HG03280 (cell line): ENCODE results near the gene ATG4B.
A peak's percentile ranks its signal among the peaks of the same experiment; 100 is the strongest.
"Not testable (repeated sequence)": the region's sequence is repeated elsewhere in the genome, so short reads cannot be mapped to it uniquely, and the experiment has no call there.

ENCODE experiments used
- ATAC-seq: cut with Tn5 transposase; IDR thresholded peaks from one replicate; pipeline ENCODE4 v1.9.1; 2021; ENCODE audit warnings: mild to moderate bottlenecking, moderate library complexity; ENCODE audit not compliant: unreplicated experiment

Gene ATG4B

DNA sequence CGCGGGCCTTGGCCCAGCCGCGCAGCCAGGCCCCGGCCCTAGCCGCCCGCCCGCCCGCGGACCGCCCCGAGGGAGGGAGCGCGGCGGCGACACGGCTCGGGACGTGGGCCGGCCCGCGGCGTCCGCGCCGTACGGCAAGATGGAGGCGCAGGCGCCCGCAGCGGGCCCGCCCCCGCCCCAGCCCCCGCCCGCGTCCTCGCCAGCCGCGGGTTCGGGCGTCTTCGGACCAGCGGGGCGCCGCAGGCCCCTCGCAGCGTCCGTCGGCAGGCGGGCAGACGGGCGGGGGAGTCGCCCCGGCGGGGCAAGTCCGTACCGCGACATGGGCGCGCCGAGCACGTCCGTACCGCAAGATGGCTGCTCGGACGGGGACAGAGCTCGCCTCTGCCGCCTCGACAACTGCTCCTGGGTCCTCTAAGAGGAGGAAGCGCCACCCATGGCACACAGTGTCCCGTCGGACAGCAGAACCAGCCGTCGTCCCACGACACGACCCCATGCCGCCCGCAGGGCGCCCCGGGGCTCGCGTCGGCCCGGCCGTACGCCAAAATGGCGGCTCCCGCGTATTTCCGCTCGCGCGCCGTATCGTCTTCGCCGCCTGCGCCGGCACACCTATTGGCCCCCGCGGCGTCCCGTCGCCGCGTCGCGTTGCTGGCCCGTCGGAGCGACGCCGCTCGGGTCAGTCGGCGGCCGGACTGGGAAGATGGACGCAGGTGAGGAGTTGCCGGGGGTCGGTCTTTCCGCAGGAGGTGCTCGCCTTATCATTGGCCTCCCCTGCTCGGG lies at the start of gene ATG4B, which contains the start of gene THAP4:
ATG4B (plus strand) TSS at position 676 of the 777 bp plus-strand sequence; CDS start at position 698, 22 bp downstream.
THAP4 (minus strand) TSS at position 141 of the 777 bp plus-strand sequence. CDS start 141 bp downstream, outside the sequence.
- ATAC-seq: peak; percentile 64

DNA sequence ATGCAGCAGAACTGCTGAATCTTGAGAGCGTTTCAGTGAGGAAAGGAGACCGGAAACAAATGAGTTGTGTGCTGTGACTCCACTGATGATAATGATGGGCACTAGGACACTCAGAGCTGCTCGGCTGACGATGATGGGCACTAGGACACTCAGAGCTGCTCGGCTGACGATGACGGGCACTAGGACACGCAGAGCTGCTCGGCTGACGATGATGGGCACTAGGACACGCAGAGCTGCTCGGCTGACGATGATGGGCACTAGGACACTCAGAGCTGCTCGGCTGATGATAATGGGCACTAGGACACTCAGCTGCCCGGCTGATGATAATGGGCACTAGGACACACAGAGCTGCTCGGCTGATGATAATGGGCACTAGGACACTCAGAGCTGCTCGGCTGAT lies 47.6 kb upstream of the ATG4B start:
- not testable (repeated sequence) for ATAC-seq

DNA sequence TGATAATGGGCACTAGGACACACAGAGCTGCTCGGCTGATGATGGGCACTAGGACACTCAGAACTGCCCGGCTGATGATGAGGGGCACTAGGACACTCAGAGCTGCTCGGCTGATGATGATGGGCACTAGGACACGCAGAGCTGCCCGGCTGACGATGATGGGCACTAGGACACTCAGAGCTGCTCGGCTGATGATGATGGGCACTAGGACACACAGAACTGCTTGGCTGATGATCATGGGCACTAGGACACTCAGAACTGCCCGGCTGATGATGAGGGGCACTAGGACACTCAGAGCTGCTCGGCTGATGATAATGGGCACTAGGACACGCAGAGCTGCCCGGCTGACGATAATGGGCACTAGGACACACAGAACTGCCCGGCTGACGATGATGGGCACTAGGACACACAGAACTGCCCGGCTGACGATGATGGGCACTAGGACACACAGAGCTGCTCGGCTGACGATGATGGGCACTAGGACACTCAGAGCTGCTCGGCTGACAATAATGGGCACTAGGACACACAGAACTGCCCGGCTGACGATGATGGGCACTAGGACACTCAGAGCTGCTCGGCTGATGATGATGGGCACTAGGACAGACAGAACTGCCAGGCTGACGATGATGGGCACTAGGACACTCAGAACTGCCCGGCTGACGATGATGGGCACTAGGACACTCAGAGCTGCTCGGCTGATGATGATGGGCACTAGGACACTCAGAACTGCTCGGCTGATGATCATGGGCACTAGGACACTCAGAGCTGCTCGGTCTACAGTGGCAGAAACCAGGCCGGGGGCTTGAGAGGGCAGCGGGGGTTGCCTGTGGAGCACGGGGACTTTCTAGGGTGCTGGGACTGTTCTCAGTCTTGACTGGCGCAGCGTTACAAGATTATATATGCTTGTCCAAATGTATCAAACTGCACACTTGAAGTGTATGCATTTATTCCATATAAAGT lies 46.7 kb upstream of the ATG4B start:
- ATAC-seq: not testable (repeated sequence)

DNA sequence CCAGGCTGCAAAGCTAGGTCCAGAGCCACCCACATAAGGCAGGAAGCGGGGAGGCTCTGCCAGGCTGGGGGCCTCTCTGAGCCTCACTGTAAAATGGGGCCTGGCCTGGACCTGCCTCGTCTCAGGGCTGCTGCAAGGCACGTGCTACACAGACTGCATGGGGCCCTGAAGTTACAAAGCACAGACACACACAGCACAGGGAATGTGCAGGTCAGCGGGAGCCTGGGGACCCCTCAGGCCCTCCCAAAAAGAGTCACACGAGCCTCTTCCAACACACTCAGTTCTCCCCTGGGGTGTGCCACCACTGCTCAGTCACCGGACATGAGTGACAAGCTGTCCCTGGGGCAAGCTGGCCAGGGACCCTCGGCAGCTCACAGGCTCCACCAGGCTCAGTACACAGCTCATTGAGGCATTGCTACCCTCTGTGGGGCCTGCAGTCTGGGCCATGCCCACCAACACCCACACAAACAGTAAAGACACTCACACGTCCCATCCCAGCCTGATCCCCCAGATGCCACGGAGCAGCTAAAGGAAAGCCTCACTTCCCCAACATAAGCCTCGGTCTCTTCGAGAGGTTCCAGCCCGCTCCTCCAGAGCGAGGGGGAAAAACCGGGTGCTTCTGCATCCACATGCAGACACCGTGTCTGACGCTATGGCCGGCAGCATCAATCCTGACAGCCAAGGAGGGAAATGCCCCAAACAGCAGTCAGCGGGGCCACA lies 45.2 kb upstream of the ATG4B start:
- no peak for ATAC-seq

DNA sequence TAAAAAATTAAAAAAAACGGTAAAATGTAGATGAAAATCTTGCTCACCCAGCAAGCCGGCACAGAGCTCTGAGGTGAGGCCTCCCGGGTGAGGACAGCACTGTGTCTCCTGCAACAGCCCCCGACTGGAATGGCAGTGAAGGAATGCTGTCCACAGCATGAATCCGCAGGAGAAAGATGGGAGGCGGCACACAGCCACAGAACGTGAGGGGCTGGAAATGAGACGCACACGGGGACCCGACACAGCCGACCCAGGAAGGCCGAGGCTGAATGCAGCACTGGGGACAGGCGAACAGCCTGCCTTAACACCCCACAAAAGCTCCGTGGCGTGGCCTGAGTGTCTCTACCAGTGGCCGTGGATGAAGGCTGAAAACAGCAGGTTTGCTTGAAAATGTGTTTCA lies 44.2 kb upstream of the ATG4B start:
- ATAC-seq: no peak

DNA sequence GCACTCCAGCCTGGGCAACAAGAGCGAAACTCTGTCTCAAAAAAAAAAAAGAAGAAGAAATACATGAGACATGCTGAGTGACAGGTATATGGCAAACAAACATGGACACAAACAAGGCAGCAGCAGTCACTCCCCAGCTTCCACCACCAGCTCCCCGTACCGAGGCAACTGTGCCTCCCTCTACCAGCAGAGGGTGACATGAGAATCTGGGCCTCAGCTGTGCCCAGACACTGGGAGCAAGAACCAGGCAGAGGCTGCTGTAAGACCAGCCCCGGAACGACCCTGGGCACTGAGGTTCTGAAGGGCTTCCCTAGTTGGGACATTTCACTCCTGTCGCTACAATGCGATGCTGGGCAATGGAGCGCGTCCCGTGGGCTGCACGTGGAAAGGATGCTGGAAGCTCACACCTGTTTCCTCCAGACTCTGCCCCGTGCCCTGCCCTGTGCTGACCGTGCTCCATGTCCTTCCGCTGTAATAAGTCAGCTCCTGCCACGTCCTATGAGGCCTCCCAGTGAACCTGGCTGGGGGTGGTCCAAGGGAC lies 41.8 kb upstream of the ATG4B start:
- ATAC-seq: no peak

DNA sequence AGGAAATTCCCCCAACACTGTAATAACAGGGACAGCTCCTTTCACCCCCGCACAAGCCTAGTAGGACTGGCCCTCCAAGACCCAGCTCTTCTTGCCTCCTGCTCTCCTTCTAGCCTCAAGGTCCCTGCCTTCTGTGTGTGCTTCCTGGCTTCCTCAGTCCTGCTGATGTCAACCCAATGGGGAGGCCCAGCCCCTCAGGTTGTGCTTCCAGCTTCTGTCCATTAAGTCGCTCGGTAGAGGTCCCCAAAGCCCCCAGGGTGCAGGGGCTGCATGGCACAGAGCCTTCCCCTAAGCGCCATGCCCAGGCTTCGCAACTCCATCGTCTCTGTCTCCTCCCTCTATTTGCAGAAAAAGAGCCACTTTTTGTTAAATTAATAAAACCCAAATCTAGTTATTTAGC lies 39.9 kb upstream of the ATG4B start:
- ATAC-seq: no peak

DNA sequence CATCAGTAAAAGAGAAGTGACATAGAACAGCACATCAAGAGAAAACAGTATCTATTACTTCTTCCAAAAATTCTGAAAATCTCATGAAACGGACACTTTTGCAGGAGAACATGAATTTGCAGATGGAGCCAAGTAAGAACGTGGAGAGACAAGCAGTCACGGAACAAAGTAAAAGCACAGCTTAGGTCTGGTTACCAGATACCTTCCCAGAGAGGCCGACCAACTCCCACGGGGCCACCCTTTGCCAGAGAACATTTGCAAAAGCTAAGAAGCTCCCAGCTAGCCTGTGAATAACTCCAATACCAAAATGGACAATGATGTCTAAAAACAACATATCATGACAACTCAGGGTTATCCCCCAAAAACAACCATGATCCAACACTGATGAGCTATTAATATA lies 39.4 kb upstream of the ATG4B start:
- ATAC-seq: no peak

DNA sequence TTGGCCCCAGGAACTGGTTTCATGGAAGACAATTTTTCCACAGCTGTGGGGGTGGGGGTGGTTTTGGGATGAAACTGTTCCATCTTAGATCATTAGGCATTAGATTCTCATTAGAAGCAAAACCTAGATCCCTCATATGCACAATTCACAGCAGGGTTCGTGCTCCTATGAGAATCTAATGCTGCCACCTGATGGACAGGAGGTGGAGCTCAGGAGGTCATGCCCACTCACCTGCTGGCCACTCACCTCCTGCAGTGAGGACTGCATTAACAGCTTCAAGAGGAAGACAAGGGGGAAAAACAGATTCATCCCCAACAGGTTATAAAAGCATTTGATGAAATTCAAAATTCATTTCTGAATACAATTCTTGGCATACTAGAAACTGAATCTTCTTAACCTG lies 39.0 kb upstream of the ATG4B start:
- ATAC-seq: no peak

DNA sequence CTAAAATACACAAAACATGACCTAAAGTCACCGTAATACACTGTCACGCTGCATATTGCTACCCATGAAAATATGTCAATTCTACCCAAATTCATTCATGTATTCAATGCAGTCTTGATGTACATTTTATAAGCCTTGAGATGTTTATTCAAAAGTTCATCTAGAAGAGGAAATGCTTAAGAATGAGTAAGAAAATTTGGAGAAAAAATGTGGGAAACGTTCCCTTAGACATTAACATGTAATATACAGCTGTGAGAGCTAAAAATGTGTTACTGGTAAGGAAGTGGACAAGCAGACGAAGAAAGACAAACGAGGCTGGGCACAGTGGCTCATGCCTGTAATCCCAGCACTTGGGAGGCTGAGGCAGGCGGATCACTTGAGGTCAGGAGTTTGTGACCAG lies 37.9 kb upstream of the ATG4B start:
- no peak for ATAC-seq

DNA sequence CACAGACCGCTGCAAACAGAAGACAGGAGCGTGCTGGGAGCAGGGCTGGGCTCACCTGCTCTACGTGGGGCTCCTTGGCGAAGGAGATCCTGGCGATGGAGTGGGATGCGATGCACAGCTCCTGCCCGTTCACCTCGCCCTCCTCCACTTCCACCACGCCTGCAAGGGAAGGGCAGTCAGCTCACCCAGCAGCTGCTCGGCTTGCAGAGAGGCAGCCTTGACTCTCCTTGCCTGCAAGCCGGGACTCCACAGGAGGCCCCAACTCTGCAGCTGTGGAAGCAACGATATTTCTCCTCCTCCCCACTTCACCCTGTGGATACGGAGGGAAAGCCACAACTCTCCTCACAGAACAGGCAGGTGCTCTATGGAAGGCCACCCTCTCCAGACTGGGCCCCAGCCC lies 35.7 kb upstream of the ATG4B start:
- no peak for ATAC-seq

DNA sequence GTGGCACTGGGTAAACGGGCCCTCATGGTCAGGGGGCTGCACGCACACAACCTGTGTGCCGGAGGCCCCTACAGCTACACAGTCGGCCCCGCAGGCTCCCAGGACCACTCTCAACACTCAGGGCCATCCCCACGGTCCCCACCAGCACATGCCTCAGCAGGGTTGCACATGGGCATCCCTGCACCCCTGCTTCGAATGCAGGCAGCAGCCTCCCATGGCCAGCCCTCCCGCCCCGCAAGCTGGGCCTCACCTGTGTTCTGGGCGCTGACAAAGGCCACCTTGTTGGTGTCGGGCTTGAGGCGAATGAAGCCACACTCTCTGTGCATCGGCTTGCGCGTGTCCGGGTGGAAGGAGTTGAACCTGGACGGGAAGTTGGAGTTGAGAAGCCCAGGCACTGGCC lies 34.8 kb upstream of the ATG4B start:
- no peak for ATAC-seq

DNA sequence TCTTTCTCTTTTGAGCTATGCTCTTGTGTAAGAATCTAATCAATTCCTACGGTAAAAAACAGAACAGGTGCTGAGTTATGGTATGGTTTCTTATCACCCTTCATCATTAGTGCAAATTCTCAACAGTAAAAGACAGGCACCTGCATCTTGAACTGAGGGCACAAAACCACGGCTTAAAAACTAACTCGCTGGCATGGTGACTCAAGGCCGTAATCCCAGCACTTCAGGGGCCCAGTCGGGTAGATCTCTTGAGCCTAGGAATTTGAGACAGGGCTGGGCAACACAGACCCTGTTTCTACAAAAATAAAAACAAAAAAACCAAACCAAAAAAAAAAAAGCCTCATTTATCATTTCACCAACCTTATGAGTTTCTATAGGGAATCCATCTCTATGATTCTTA lies 33.8 kb upstream of the ATG4B start:
- no peak for ATAC-seq

DNA sequence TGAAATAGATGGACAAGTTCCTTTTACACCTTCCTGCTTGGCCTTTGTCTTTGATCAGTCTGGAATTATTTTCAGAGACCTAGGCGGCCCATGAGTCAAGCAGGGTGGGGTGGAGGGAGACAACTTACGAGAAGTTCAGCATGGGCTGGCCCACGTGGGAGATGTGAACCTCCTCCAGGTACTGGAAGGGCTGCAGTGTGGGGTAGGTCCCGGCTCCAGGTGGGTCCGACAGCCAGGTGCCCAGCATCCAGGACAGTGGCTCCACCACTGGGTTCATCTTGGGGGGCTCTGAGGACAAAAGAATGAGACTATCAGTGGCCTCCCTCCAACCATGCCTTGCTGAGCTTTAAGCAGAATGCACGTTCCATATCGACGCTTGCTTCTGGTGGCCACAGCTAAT lies 31.3 kb upstream of the ATG4B start:
- no peak for ATAC-seq

DNA sequence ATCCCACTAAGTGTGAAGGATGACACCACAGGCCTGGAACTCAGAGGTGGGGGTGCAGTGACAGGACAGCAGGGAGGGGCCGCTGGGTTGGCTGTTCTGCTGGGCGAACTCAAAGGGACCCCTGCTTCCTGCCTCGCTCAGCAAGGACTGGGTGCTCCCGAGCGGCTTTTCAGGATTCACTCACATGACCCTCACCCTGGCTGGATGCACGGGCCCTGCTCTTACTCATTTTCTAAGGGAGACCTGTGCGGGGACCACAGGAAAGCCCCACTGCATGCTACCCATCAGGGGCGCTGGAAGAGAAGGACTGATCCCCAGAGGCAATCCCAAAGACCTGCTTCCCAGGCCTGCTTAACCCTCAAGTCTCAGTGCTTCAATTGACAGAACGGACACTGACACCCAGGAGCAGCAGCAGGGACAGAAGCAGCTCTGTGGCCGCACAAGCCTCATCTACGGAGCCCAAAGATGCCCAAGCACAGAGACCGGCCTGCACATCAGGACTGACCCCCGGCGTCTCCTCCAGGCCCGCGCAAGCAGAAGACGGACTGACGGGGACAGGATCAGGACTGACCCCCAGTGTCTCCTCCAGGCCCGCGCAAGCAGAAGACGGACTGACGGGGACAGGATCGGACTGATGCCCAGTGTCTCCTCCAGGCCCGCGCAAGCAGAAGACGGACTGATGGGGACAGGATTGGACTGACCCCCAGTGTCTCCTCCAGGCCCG lies 30.2 kb upstream of the ATG4B start:
- no peak for ATAC-seq

DNA sequence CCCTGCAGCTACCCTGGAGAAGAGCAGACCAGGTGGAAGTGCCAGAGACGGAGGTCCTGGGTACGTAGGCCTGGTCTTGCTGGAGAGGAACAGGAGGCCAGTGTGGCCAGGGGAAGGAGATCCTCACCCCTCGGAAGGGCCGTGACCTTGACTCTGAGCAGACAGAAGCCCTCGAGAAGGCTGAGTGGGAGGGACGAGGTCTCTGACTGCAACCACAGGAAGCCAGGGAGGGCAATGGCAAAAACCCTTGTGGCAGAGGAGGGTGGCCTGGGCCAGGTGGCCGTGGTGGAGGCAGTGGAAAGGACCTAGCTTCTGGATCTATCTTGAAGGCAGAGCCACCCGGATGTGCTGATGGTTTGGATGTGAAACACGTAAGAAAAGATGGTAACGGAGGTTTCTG lies 28.6 kb upstream of the ATG4B start:
- ATAC-seq: no peak

DNA sequence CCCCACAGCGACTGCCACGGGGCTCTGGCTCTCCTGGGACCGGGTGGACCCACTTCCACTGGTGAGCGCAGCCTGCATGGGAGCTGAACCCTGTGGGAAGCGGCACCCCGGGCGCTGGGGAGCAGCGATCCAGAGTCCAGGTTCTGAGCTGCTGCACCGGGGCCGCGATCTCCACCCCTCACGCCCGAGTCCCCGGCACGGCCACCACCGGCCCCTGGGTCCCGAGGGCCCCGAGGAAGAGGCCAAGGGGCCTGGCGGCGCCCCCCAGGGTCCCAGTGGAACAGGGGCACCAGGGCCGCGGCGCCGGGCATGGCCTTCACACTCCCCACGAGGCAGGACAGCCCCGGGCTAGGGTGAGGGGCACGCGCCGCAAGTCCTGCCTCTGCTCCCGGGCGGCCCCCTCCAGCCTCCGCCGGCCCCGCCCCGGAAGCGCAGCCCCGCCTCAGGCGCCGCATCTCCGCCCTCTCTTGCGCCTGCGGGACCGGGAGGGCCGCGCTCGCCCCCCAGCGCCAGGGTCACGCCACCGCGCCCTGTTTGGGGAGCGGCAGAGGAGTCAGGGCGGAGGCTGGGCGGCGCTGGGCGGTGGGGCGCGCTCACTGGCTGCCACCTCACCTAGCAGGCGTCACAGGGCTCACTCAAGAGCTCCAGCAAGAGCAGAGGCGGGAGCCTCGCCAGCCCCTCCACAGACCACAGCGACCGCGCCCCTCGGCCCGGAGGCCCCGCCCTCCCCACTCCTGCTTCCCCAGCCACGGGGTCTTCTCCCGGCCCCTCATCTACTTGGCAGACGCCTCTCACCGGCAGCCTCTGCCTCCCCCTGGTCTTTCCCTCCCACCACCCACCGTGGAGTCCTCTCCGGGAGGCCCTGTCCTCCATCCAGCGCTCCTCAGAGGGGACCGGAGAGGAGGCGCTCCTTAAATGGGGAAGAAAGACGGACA lies 27.4 kb upstream of the ATG4B start:
- peak; percentile 98 for ATAC-seq

DNA sequence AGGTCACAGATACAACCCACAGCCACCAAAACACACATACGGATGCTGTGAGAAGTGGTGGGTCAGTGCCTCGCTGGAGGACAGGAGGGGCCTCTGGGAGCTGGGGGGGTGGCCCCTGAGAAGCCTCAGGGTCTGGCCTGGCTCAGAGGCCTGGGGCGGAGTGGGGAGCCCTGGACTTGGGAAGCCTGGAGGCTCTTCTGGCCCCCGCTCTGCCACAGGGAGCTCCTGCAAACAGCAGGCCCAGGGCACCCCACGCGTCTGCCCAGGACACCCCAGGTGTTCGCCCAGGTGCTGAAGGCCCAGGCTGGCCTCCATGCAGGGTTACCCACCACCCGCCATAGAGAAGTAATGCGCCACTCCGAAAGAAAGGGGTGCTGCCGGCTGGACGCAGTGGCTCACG lies 26.4 kb upstream of the ATG4B start:
- ATAC-seq: no peak
